ENCODE results near the gene FNBP1L.
"Not testable (repeated sequence)": the region's sequence is repeated elsewhere in the genome, so short reads cannot be mapped to it uniquely, and the experiment has no call there.

Gene FNBP1L

DNA sequence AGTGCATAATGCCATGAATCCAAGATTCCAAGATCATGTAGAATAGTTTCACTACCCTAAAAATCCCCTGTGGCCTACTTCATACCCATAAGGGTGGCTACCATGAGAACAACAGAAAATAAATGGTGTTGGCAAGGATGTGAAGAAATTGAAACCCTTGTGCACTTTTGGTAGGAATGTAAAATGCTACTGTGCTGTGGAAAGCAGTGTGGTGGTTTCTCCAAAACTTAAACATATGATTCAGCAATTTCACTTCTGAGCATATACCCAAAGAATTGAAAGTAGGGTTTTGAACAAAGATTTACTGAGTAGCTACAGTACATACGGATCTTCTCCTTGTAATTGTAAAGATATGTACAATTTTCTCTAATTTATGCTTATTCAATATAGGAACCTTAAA, 16.0 kb downstream of the FNBP1L start:
- no peak for DNase-seq
- no peak overlapping the region for H3K9ac ChIP-seq (ENCODE audit: low read length)
- H3K79me1 ChIP-seq (replicated peaks; ENCODE audit: low read length, poor library complexity, severe bottlenecking), result peaks cover 13% of the 10 kb centered on the region
- H3K36me3 ChIP-seq (ENCODE audit: control insufficient read depth in 1 of 2, insufficient read depth in 2 of 2, low read depth in 1 of 2, low read length in 2 of 2), result no peaks in the 10 kb centered on the region
- no peak overlapping the region for H4K91ac ChIP-seq (ENCODE audit: low read length)
- no peak overlapping the region for H4K8ac ChIP-seq (ENCODE audit: low read length)
- no peak overlapping the region for H3K14ac ChIP-seq (ENCODE audit: low read length in 2 of 2)
- H3K4ac ChIP-seq (ENCODE audit: low read depth in 1 of 2, low read length in 2 of 2), result no peak overlapping the region
- H2BK120ac ChIP-seq (ENCODE audit: low read depth, low read length), result no peak overlapping the region
- no peak overlapping the region for H3K4me2 ChIP-seq (ENCODE audit: low read length, poor library complexity, severe bottlenecking)
- no CpG with 5 or more reads among the region's 1 CpG for WGBS
- no peaks in the 10 kb centered on the region for H3K27me3 ChIP-seq (ENCODE audit: control insufficient read depth in 1 of 2, insufficient read depth in 1 of 2, low read length in 2 of 2)
- H3K27ac ChIP-seq (ENCODE audit: low read length, poor library complexity, severe bottlenecking), result no peak overlapping the region
- no peak overlapping the region for H2BK15ac ChIP-seq (ENCODE audit: low read depth, poor library complexity, severe bottlenecking)
- no peak overlapping the region for H2AK5ac ChIP-seq (ENCODE audit: low read length, severe bottlenecking)
- H2AFZ ChIP-seq (ENCODE audit: low read depth, low read length), result no peak overlapping the region
- no peak overlapping the region for H2BK12ac ChIP-seq (ENCODE audit: low read length in 2 of 2)
- H3K9me3 ChIP-seq (ENCODE audit: control insufficient read depth, low read length), result peaks cover 7% of the 10 kb centered on the region
- H3K23ac ChIP-seq (ENCODE audit: low read length in 2 of 2), result no peak overlapping the region
- H2BK5ac ChIP-seq (ENCODE audit: low read depth, low read length, poor library complexity, severe bottlenecking), result no peak overlapping the region
- no peak overlapping the region for H3K18ac ChIP-seq (ENCODE audit: low read depth in 1 of 2, low read length in 2 of 2)
- H3K4me1 ChIP-seq (ENCODE audit: control insufficient read depth, insufficient read depth, low read depth, low read length), result peaks cover 1% of the 10 kb centered on the region
- no peak overlapping the region for H3K4me3 ChIP-seq (ENCODE audit: insufficient read depth in 1 of 2, low read depth in 1 of 2, low read length in 2 of 2)

DNA sequence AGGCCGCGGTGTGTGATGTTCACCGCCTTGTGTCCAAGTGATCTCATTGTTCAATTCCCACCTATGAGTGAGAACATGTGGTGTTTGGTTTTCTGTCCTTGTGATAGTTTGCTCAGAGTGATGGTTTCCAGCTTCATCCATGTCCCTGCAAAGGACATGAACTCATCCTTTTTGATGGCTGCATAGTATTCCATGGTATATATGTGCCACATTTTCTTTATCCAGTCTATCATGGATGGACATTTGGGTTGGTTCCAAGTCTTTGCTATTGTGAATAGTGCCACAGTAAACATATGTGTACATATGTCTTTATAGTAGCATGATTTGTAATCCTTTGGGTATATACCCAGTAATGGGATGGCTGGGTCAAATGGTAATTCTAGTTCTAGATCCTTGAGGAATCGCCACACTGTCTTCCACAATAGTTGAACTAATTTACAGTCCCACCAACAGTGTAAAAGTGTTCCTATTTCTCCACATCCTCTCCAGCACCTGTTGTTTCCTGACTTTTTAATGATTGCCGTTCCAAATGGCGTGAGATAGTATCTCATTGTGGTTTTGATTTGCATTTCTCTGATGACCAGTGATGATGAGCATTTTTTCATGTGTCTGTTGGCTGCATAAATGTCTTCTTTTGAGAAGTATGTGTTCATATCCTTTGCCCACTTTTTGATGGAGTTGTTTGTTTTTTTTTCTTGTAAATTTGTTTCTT, 17.6 kb downstream of the FNBP1L start:
- H2BK15ac ChIP-seq (ENCODE audit: low read depth, poor library complexity, severe bottlenecking); H3K36me3 ChIP-seq (ENCODE audit: control insufficient read depth in 1 of 2, insufficient read depth in 2 of 2, low read depth in 1 of 2, low read length in 2 of 2): not testable (repeated sequence)

DNA sequence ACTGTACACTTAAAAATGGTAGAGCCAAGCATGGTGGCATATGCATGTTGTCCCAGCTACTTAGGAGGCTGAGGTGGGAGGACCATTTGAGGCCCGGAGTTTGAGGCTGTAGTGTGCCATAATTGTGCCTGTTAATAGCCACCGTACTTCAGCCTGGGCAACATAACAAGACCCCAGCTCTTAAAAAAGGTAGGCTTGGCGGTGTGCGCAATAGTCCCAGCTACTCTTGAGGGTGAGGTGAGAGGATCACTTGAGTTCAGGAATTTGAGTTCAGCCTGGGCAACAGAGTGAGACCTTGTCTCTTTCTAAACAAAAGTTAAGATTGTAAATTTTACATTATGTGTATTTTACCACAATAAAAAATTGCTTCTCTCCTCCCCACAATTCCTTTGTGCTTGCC, 19.7 kb downstream of the FNBP1L start:
- no peak overlapping the region for H3K14ac ChIP-seq (ENCODE audit: low read length in 2 of 2)
- no peak overlapping the region for H2AK5ac ChIP-seq (ENCODE audit: low read length, severe bottlenecking)
- H2BK120ac ChIP-seq (ENCODE audit: low read depth, low read length), result no peak overlapping the region
- no peaks in the 10 kb centered on the region for H3K27me3 ChIP-seq (ENCODE audit: control insufficient read depth in 1 of 2, insufficient read depth in 1 of 2, low read length in 2 of 2)
- H3K4me3 ChIP-seq (ENCODE audit: insufficient read depth in 1 of 2, low read depth in 1 of 2, low read length in 2 of 2), result no peak overlapping the region
- H4K91ac ChIP-seq (ENCODE audit: low read length), result no peak overlapping the region
- H2BK15ac ChIP-seq (ENCODE audit: low read depth, poor library complexity, severe bottlenecking), result no peak overlapping the region
- no peak overlapping the region for H3K9ac ChIP-seq (ENCODE audit: low read length)
- WGBS, result over 99% methylated on average over 4 of the region's 4 CpGs
- no peak for DNase-seq
- no peak overlapping the region for H4K8ac ChIP-seq (ENCODE audit: low read length)
- H2BK5ac ChIP-seq (ENCODE audit: low read depth, low read length, poor library complexity, severe bottlenecking), result no peak overlapping the region
- no peak overlapping the region for H3K4me2 ChIP-seq (ENCODE audit: low read length, poor library complexity, severe bottlenecking)
- no peak overlapping the region for H3K27ac ChIP-seq (ENCODE audit: low read length, poor library complexity, severe bottlenecking)
- H3K23ac ChIP-seq (ENCODE audit: low read length in 2 of 2), result no peak overlapping the region
- no peak overlapping the region for H3K4ac ChIP-seq (ENCODE audit: low read depth in 1 of 2, low read length in 2 of 2)
- no peak overlapping the region for H3K18ac ChIP-seq (ENCODE audit: low read depth in 1 of 2, low read length in 2 of 2)
- H2AFZ ChIP-seq (ENCODE audit: low read depth, low read length), result no peak overlapping the region
- no peaks in the 10 kb centered on the region for H3K36me3 ChIP-seq (ENCODE audit: control insufficient read depth in 1 of 2, insufficient read depth in 2 of 2, low read depth in 1 of 2, low read length in 2 of 2)
- peaks cover 7% of the 10 kb centered on the region for H3K9me3 ChIP-seq (ENCODE audit: control insufficient read depth, low read length)
- peaks cover 8% of the 10 kb centered on the region for H3K79me1 ChIP-seq (replicated peaks; ENCODE audit: low read length, poor library complexity, severe bottlenecking)
- no peak overlapping the region for H2BK12ac ChIP-seq (ENCODE audit: low read length in 2 of 2)
- H3K4me1 ChIP-seq (ENCODE audit: control insufficient read depth, insufficient read depth, low read depth, low read length), result peaks cover 3% of the 10 kb centered on the region

More for the DNA sequence above, 17.6 kb downstream of the FNBP1L start:
- H3K4me2 ChIP-seq (ENCODE audit: low read length, poor library complexity, severe bottlenecking); H3K4me3 ChIP-seq (ENCODE audit: insufficient read depth in 1 of 2, low read depth in 1 of 2, low read length in 2 of 2); H3K27me3 ChIP-seq (ENCODE audit: control insufficient read depth in 1 of 2, insufficient read depth in 1 of 2, low read length in 2 of 2); H3K18ac ChIP-seq (ENCODE audit: low read depth in 1 of 2, low read length in 2 of 2); H2AK5ac ChIP-seq (ENCODE audit: low read length, severe bottlenecking); H4K8ac ChIP-seq (ENCODE audit: low read length); H4K91ac ChIP-seq (ENCODE audit: low read length); H2BK120ac ChIP-seq (ENCODE audit: low read depth, low read length); H2BK5ac ChIP-seq (ENCODE audit: low read depth, low read length, poor library complexity, severe bottlenecking); H3K4me1 ChIP-seq (ENCODE audit: control insufficient read depth, insufficient read depth, low read depth, low read length); H3K9ac ChIP-seq (ENCODE audit: low read length); H3K23ac ChIP-seq (ENCODE audit: low read length in 2 of 2); H2AFZ ChIP-seq (ENCODE audit: low read depth, low read length); H3K27ac ChIP-seq (ENCODE audit: low read length, poor library complexity, severe bottlenecking); H3K9me3 ChIP-seq (ENCODE audit: control insufficient read depth, low read length); H3K14ac ChIP-seq (ENCODE audit: low read length in 2 of 2); H2BK12ac ChIP-seq (ENCODE audit: low read length in 2 of 2); H3K4ac ChIP-seq (ENCODE audit: low read depth in 1 of 2, low read length in 2 of 2); DNase-seq: not testable (repeated sequence)
- WGBS, result 96% methylated on average over 2 of the region's 6 CpGs
- H3K79me1 ChIP-seq (replicated peaks; ENCODE audit: low read length, poor library complexity, severe bottlenecking), result peaks cover 12% of the 10 kb centered on the region

GRCh38 chr1:93468662-93469061, 20.7 kb downstream of the FNBP1L start:
- H3K4me2 ChIP-seq (ENCODE audit: low read length, poor library complexity, severe bottlenecking), result no peak overlapping the region
- WGBS, result 83% methylated on average over 1 of the region's 3 CpGs
- H2AFZ ChIP-seq (ENCODE audit: low read depth, low read length), result no peak overlapping the region
- no peak overlapping the region for H3K18ac ChIP-seq (ENCODE audit: low read depth in 1 of 2, low read length in 2 of 2)
- H2BK120ac ChIP-seq (ENCODE audit: low read depth, low read length), result no peak overlapping the region
- H3K27ac ChIP-seq (ENCODE audit: low read length, poor library complexity, severe bottlenecking), result no peak overlapping the region
- H3K9ac ChIP-seq (ENCODE audit: low read length), result no peak overlapping the region
- H2BK15ac ChIP-seq (ENCODE audit: low read depth, poor library complexity, severe bottlenecking), result no peak overlapping the region
- H3K4me3 ChIP-seq (ENCODE audit: insufficient read depth in 1 of 2, low read depth in 1 of 2, low read length in 2 of 2), result no peak overlapping the region
- no peak for DNase-seq
- peaks cover 3% of the 10 kb centered on the region for H3K4me1 ChIP-seq (ENCODE audit: control insufficient read depth, insufficient read depth, low read depth, low read length)
- peaks cover 4% of the 10 kb centered on the region for H3K9me3 ChIP-seq (ENCODE audit: control insufficient read depth, low read length)
- no peak overlapping the region for H2AK5ac ChIP-seq (ENCODE audit: low read length, severe bottlenecking)
- H2BK12ac ChIP-seq (ENCODE audit: low read length in 2 of 2), result no peak overlapping the region
- no peak overlapping the region for H4K8ac ChIP-seq (ENCODE audit: low read length)
- H3K79me1 ChIP-seq (replicated peaks; ENCODE audit: low read length, poor library complexity, severe bottlenecking), result peaks cover 9% of the 10 kb centered on the region
- H2BK5ac ChIP-seq (ENCODE audit: low read depth, low read length, poor library complexity, severe bottlenecking), result no peak overlapping the region
- H3K14ac ChIP-seq (ENCODE audit: low read length in 2 of 2), result no peak overlapping the region
- no peaks in the 10 kb centered on the region for H3K36me3 ChIP-seq (ENCODE audit: control insufficient read depth in 1 of 2, insufficient read depth in 2 of 2, low read depth in 1 of 2, low read length in 2 of 2)
- no peak overlapping the region for H4K91ac ChIP-seq (ENCODE audit: low read length)
- H3K23ac ChIP-seq (ENCODE audit: low read length in 2 of 2), result no peak overlapping the region
- no peaks in the 10 kb centered on the region for H3K27me3 ChIP-seq (ENCODE audit: control insufficient read depth in 1 of 2, insufficient read depth in 1 of 2, low read length in 2 of 2)
- no peak overlapping the region for H3K4ac ChIP-seq (ENCODE audit: low read depth in 1 of 2, low read length in 2 of 2)
